NCI-H2107 treated with DMSO at 0.1 percent for 48 hours (cell line): Measurements from ENCODE around the gene SEPTIN8.
A peak's percentile ranks its signal among the peaks of the same experiment; 100 is the strongest.
"Not testable (repeated sequence)": the region's sequence is repeated elsewhere in the genome, so short reads cannot be mapped to it uniquely, and the experiment has no call there.

Experiments used
- DNase-seq: peaks from one replicate; lab custom pipeline; 2025; ENCODE audit not compliant: unreplicated experiment; lab: John Stamatoyannopoulos, UW

Gene SEPTIN8

GRCh38 chr5:132812781-132813598 lies 36.0 kb upstream of the SEPTIN8 start, which contains the start of gene SOWAHA:
Gene SOWAHA (plus strand): TSS chr5:132813302. CDS start chr5:132813622, 320 bp downstream.
- DNase-seq = peak; percentile 27

- DNase-seq = peak; percentile 50
These were observed 35.2 kb upstream of the SEPTIN8 start for GRCh38 chr5:132812123-132812765.

- DNase-seq = no peak
These were observed 33.6 kb upstream of the SEPTIN8 start for GRCh38 chr5:132810605-132811004.

- no peak for DNase-seq
These were observed 31.8 kb upstream of the SEPTIN8 start for GRCh38 chr5:132808866-132809265.

GRCh38 chr5:132808448-132808847 lies 31.4 kb upstream of the SEPTIN8 start:
- DNase-seq = no peak

- no peak for DNase-seq
These were observed 30.3 kb upstream of the SEPTIN8 start for GRCh38 chr5:132807163-132807838.

- not testable (repeated sequence) for DNase-seq
These were observed 29.7 kb upstream of the SEPTIN8 start for GRCh38 chr5:132806804-132807162.

GRCh38 chr5:132805872-132806271 lies 28.8 kb upstream of the SEPTIN8 start:
- DNase-seq = not testable (repeated sequence)

- DNase-seq = not testable (repeated sequence)
These were observed 27.2 kb upstream of the SEPTIN8 start for GRCh38 chr5:132804219-132804618.

GRCh38 chr5:132802685-132803066 lies 25.6 kb upstream of the SEPTIN8 start:
- DNase-seq = not testable (repeated sequence)

- no peak for DNase-seq
These were observed 25.1 kb upstream of the SEPTIN8 start for GRCh38 chr5:132802044-132802684.

GRCh38 chr5:132800545-132800944 lies 23.5 kb upstream of the SEPTIN8 start:
- no peak for DNase-seq

- no peak for DNase-seq
These were observed 22.4 kb upstream of the SEPTIN8 start for GRCh38 chr5:132799392-132799791.

- DNase-seq = no peak
These were observed 20.6 kb upstream of the SEPTIN8 start for GRCh38 chr5:132797651-132798050.

GRCh38 chr5:132791026-132791425 lies 14.0 kb upstream of the SEPTIN8 start:
- DNase-seq = no peak

- DNase-seq = no peak
These were observed 13.3 kb upstream of the SEPTIN8 start for GRCh38 chr5:132790201-132790865.

GRCh38 chr5:132788990-132789886 lies 12.2 kb upstream of the SEPTIN8 start:
- no peak for DNase-seq

- DNase-seq = no peak
These were observed 11.5 kb upstream of the SEPTIN8 start for GRCh38 chr5:132788508-132788907.

- no peak for DNase-seq
These were observed 10.0 kb upstream of the SEPTIN8 start for GRCh38 chr5:132787076-132787475.

GRCh38 chr5:132785864-132786263 lies 8.8 kb upstream of the SEPTIN8 start:
- no peak for DNase-seq
